Adipocyte (in vitro differentiated cells): ENCODE measurements around the gene RNF168.
"Not testable (repeated sequence)": the region's sequence is repeated elsewhere in the genome, so short reads cannot be mapped to it uniquely, and the experiment has no call there.

Experiments
- DNase-seq: peaks from one replicate; pipeline ENCODE4 v3.0.0-alpha.2; 2015; ENCODE audit warnings: low read depth
- H3K27me3 ChIP-seq: replicated peaks from 2 replicates; pipeline ENCODE4 v1.7.0; 2013; ENCODE audit warnings: mild to moderate bottlenecking, low read length, moderate library complexity; ENCODE audit not compliant: control insufficient read depth, insufficient read depth
- H3K36me3 ChIP-seq: 2 replicates; pipeline ENCODE4 v1.7.0; 2013; ENCODE audit warnings: low read length, mild to moderate bottlenecking, moderate library complexity; ENCODE audit not compliant: control insufficient read depth, insufficient read depth, severe bottlenecking
- H3K4me1 ChIP-seq: 2 replicates; pipeline ENCODE4 v1.7.0; 2013; ENCODE audit warnings: mild to moderate bottlenecking, low read length, moderate library complexity; ENCODE audit not compliant: control insufficient read depth, insufficient read depth
- H3K4me3 ChIP-seq: 2 replicates; pipeline ENCODE4 v1.7.0; 2013; ENCODE audit warnings: mild to moderate bottlenecking, low read length, moderate library complexity
- H3K9ac ChIP-seq: 2 replicates; pipeline ENCODE4 v1.7.0; 2013; ENCODE audit warnings: mild to moderate bottlenecking, low read length, moderate library complexity
- H3K9me3 ChIP-seq: 2 replicates; pipeline ENCODE4 v1.7.0; 2013; ENCODE audit warnings: mild to moderate bottlenecking, low read length, moderate library complexity; ENCODE audit not compliant: control insufficient read depth

RNF168 gene

GRCh38 chr3:196503196-196504076 lies at the start of gene RNF168:
Gene RNF168 (minus strand): TSS chr3:196503768. CDS start chr3:196503173, 595 bp downstream.
- Histone ChIP-seq H3K9me3 (no peaks in the 10 kb centered on the region), H3K36me3 (no peaks in the 10 kb centered on the region), H3K9ac (peak within 1 kb of the TSS; percentile 98), H3K4me1 (peaks cover 30% of the 10 kb centered on the region), H3K27me3 (no peaks in the 10 kb centered on the region), H3K4me3 (peak within 1 kb of the TSS; percentile 98)
- DNase-seq, result peak; percentile 97

- Histone ChIP-seq H3K27me3 (no peaks in the 10 kb centered on the region), H3K4me1 (no peaks in the 10 kb centered on the region)
Observed at GRCh38 chr3:196552253-196552652, 48.7 kb upstream of the RNF168 start.

GRCh38 chr3:196550172-196550571 lies 46.6 kb upstream of the RNF168 start:
- not testable (repeated sequence) for H3K4me1 ChIP-seq, H3K27me3 ChIP-seq, H3K36me3 ChIP-seq, H3K9ac ChIP-seq, H3K4me3 ChIP-seq, H3K9me3 ChIP-seq, DNase-seq

More at GRCh38 chr3:196552253-196552652, 48.7 kb upstream of the RNF168 start:
- no peak overlapping the region for H3K9ac ChIP-seq
- peaks cover 2% of the 10 kb centered on the region for H3K9me3 ChIP-seq
- H3K36me3 ChIP-seq, result peaks cover 5% of the 10 kb centered on the region
- DNase-seq, result no peak
- no peak overlapping the region for H3K4me3 ChIP-seq

- H3K9ac ChIP-seq, DNase-seq, H3K4me1 ChIP-seq, H3K4me3 ChIP-seq, H3K9me3 ChIP-seq, H3K27me3 ChIP-seq, H3K36me3 ChIP-seq: not testable (repeated sequence)
Observed at GRCh38 chr3:196549312-196549711, 45.7 kb upstream of the RNF168 start.

- H3K4me1 ChIP-seq, result no peaks in the 10 kb centered on the region
- peaks cover 2% of the 10 kb centered on the region for H3K9me3 ChIP-seq
- H3K27me3 ChIP-seq, result no peaks in the 10 kb centered on the region
- no peak overlapping the region for H3K9ac ChIP-seq
- no peak for DNase-seq
- H3K36me3 ChIP-seq, result no peaks in the 10 kb centered on the region
- H3K4me3 ChIP-seq, result no peak overlapping the region
Observed at GRCh38 chr3:196547067-196547466, 43.5 kb upstream of the RNF168 start.

GRCh38 chr3:196546537-196546936 lies 43.0 kb upstream of the RNF168 start:
- H3K36me3 ChIP-seq, result no peaks in the 10 kb centered on the region
- H3K4me3 ChIP-seq, result no peak overlapping the region
- no peaks in the 10 kb centered on the region for H3K27me3 ChIP-seq
- peaks cover 2% of the 10 kb centered on the region for H3K9me3 ChIP-seq
- H3K4me1 ChIP-seq, result peaks cover 3% of the 10 kb centered on the region
- H3K9ac ChIP-seq, result no peak overlapping the region
- no peak for DNase-seq

- Histone ChIP-seq H3K36me3 (no peaks in the 10 kb centered on the region), H3K4me3 (no peak overlapping the region), H3K9ac (no peak overlapping the region), H3K4me1 (peaks cover 5% of the 10 kb centered on the region), H3K9me3 (no peaks in the 10 kb centered on the region), H3K27me3 (no peaks in the 10 kb centered on the region)
- no peak for DNase-seq
Observed at GRCh38 chr3:196544491-196544992, 41.0 kb upstream of the RNF168 start.

GRCh38 chr3:196541684-196542445 lies 38.3 kb upstream of the RNF168 start:
- H3K9me3 ChIP-seq, result no peaks in the 10 kb centered on the region
- H3K27me3 ChIP-seq, result no peaks in the 10 kb centered on the region
- peaks cover 5% of the 10 kb centered on the region for H3K4me1 ChIP-seq
- DNase-seq, result no peak
- H3K4me3 ChIP-seq, result no peak overlapping the region
- H3K36me3 ChIP-seq, result no peaks in the 10 kb centered on the region
- H3K9ac ChIP-seq, result no peak overlapping the region

GRCh38 chr3:196537319-196537984 lies 33.9 kb upstream of the RNF168 start:
- no peaks in the 10 kb centered on the region for H3K36me3 ChIP-seq
- peak; percentile 48 for DNase-seq
- H3K9ac ChIP-seq, result no peak overlapping the region
- no peak overlapping the region for H3K4me3 ChIP-seq
- H3K9me3 ChIP-seq, result no peaks in the 10 kb centered on the region
- no peaks in the 10 kb centered on the region for H3K27me3 ChIP-seq
- H3K4me1 ChIP-seq, result peaks cover 5% of the 10 kb centered on the region

- DNase-seq, result no peak
- Histone ChIP-seq H3K4me3 (no peak overlapping the region), H3K4me1 (no peaks in the 10 kb centered on the region), H3K27me3 (no peaks in the 10 kb centered on the region), H3K9ac (no peak overlapping the region), H3K36me3 (no peaks in the 10 kb centered on the region), H3K9me3 (no peaks in the 10 kb centered on the region)
Observed at GRCh38 chr3:196533260-196533681, 29.7 kb upstream of the RNF168 start.

- H3K36me3 ChIP-seq, result no peaks in the 10 kb centered on the region
- H3K9ac ChIP-seq, result no peak overlapping the region
- H3K4me3 ChIP-seq, result no peak overlapping the region
- no peaks in the 10 kb centered on the region for H3K27me3 ChIP-seq
- peaks cover 6% of the 10 kb centered on the region for H3K4me1 ChIP-seq
- no peaks in the 10 kb centered on the region for H3K9me3 ChIP-seq
- DNase-seq, result no peak
Observed at GRCh38 chr3:196531418-196531817, 27.9 kb upstream of the RNF168 start.
